NCI-H774 (cell line): ENCODE measurements around the gene LDHAL6A.
A peak's percentile ranks its signal among the peaks of the same experiment; 100 is the strongest.

Experiments
- DNase-seq: peaks from one replicate; lab custom pipeline; 2025; lab: John Stamatoyannopoulos, UW

The LDHAL6A gene

GRCh38 chr11:18490736-18491485, 35.3 kb downstream of the LDHAL6A start:
- no peak for DNase-seq

DNA sequence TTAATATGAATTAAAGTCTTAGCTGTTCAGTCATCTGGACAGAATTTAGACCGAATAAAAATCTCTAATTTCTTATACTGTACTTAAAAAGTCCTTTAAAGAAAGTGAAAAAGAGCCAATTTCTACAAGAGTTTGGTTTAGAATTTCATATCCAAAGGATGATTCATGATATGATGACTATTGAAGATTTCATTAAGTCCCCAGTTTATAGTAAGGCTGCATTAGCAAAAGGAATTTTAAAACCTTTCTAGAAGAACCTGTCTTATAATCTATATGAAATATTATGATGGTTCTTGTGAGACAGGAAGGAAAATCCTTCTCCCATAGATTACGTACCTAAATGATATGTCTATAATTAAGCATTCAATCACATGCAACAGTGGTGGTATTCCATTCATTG, 36.3 kb downstream of the LDHAL6A start:
- no peak for DNase-seq

DNA sequence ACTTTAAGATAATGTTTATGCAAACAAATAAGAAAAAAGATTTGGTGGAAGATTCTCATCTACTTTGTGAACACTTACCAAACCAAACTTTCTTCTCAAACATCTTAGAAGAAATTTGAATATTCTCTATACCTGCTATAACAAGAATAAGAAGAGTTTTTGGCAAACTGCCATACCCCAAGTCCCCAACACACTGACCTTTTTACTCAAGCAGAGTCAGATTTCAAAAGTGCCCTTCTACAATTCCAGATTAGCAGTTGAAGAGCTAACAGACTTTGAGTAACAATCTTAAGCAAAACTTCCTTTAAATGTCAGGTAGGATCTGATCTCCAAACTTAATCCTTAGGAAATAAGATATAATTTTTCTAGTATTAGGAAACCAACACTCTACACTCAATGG, 37.2 kb downstream of the LDHAL6A start:
- no peak for DNase-seq

DNA sequence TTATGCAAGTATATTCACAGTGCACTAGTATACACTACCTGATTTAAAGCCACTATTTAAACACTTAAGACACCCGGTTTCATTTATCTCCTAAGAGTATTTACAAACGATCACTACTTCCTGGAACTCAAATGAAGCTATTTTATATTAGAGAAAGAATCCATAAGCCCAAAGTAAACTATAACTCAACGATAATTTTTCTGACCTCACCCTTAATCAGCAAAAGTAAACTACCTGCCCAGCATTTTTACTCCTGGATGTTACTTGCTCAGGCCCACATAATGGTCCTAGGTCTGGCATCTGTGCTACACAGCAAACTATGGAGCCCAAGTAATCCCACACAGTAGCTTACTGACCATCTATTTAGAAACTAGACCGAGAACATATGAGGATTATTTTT, 37.7 kb downstream of the LDHAL6A start:
- no peak for DNase-seq

DNA sequence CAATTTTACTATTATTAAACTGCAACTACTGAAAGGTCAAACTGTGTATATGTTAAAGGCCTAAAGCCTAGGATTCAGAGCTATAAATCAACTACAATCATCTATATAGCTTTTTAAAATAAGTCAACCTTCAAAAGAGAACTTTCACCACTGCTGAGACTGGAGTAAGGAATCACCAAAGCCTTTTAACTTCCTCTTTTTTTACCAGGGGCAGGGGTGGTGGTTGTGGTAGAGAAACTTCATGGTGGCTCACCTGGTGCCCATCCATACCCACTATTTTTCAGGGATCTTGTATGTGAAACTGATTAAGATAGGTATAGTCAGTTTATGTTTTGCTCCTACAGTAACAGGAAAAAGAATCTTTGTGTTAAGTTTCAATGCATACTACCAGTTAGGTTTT, 39.6 kb downstream of the LDHAL6A start:
- DNase-seq, result no peak

- DNase-seq, result no peak
Measured at GRCh38 chr11:18495703-18496102, 40.0 kb downstream of the LDHAL6A start.

GRCh38 chr11:18498039-18498438, 42.4 kb downstream of the LDHAL6A start:
- no peak for DNase-seq

DNA sequence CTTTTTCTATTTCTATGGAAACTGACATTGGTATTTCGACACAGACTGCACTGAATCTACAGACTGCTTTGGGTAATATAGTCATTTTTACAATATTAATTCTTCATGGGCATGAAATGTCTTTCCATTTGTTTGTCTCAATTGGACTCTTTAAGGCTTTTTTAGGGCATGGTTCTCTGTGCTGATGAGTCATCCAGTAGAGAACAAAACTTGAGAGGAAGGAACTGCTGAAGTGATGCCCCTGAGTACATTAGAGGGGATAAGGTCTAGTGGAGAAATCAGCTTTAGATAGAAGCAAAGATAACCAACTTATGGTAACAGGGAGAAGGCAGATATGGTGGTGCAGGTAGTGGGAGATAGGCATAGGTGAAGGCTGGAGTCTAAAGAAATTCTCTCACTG, 46.0 kb downstream of the LDHAL6A start:
- no peak for DNase-seq

- no peak for DNase-seq
Measured at GRCh38 chr11:18502352-18502751, 46.7 kb downstream of the LDHAL6A start.

DNA sequence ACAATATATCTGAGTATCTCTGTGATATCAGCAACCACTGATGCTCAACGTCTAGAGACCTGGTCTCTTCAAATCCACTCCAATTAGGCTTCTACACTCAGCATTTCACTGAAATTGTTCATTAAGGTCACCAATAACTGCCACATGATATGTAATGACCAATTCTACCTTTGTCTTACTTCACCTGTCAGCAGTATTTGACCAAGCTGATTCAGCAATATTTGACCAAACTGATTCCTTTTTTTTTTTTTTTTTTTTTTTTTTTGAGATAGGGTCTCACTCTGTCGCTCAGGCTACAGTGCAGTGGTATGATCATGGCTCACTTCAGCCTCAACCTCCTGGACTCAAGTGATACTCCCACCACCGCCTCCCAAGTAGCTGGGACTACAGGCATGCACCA, 65.5 kb downstream of the LDHAL6A start:
- no peak for DNase-seq

DNA sequence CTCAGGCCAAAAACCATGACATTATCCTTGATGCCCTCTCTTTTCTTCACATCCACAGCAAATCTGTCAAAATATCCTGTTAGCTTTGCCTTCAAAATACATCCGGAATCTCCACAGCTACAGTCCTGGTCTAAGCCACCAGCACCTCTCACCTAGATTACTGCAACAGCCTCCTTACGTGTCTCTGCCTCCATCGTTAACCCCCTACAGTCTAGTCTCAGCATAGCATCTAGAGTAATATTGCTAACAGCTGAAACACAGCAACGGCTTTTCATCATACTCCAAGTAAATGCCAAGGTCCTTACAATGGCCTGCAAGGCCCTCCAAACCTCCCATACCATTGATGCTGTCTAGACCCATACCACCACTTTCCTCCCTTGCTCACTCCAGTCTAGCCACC, 66.7 kb downstream of the LDHAL6A start:
- DNase-seq, result no peak

GRCh38 chr11:18523084-18523483, 67.4 kb downstream of the LDHAL6A start:
- no peak for DNase-seq

DNA sequence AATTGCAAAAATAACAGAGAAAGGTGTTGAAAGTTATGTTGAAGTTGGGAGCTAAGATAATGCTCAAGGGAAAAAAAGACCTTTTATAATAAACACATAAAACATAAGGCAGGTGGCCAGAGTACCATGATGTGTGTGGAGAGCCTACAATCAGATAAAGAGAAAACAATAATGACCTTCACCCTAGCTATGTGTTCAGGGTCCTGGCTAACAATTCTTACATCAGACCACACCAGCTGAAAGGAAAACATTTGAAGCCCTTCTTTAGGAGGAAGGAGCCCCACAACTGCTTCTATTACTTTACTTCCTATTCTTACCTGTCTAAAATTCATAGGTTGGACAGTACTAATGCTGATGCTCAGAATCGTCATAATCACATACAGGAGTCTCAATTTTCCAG, 68.6 kb downstream of the LDHAL6A start:
- no peak for DNase-seq

DNA sequence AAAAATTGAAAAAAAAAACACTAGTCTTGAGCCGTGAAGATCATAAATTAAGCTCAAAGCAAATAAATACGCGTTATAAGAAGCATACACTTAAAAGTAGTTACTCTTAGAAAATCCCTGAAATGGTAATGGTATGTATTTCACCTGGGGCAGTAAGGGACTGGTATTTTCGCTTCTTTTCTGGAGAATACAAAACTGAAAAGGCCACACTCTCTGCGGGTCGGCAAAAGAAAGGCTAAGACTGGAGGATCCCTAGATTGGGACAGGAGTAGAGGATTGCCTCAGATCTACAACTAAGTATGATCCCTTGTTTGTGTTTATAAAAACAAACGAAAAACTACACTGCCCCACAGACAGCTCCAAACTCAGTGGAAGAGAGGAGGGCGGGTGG, 70.5 kb downstream of the LDHAL6A start:
- DNase-seq, result no peak

GRCh38 chr11:18526521-18527296, 71.1 kb downstream of the LDHAL6A start, which contains the start of gene TSG101:
TSG101 (minus strand) TSS chr11:18526942; CDS start chr11:18526816, 126 bp downstream.
- peak; percentile 88 for DNase-seq

- no peak for DNase-seq
Measured at GRCh38 chr11:18527512-18527911, 71.9 kb downstream of the LDHAL6A start.
